ENCODE results near the gene RGP1. TPM values are rescaled to one million over a fixed set of nuclear protein-coding genes. Genes with fewer than 3 reads are reported as not detected.

Gene RGP1
- total RNA-seq, 1 donor from 2014 or later: 27.2 TPM

Small RNA genes lying within 50 kb of the gene (microRNA-seq; reads per million reads assigned to microRNA genes)
- gene MIR6852 (3.3 reads per million, percentile 9 among the genes with 10 or more reads in this experiment), gene MIR6853 (not detected)

Other genes starting within 250 kb of the RGP1 start
- 30.9 and 33.7 TPM in 2 replicates for gene TESK1, start 144.0 kb upstream of the RGP1 start, total RNA-seq
- 1.8 and 2.4 TPM in 2 replicates for gene CD72, start 130.9 kb upstream of the RGP1 start, total RNA-seq
- not detected in 2 replicates for gene SIT1, start 98.4 kb upstream of the RGP1 start, total RNA-seq
- gene RMRP, start 91.3 kb upstream of the RGP1 start, total RNA-seq: 13,402 and 14,410 TPM in 2 replicates
- gene CCDC107, start 91.0 kb upstream of the RGP1 start, total RNA-seq: 15.5 and 18.8 TPM in 2 replicates
- gene ARHGEF39, start 84.1 kb upstream of the RGP1 start, total RNA-seq: 0.53 and 1.0 TPM in 2 replicates
- not detected in 2 replicates for gene CA9, start 75.4 kb upstream of the RGP1 start, total RNA-seq
- gene TPM2, start 59.4 kb upstream of the RGP1 start, total RNA-seq: 1,947 and 2,001 TPM in 2 replicates
- gene TLN1, start 17.1 kb upstream of the RGP1 start, total RNA-seq: 518 and 525 TPM in 2 replicates
- gene CREB3, start 16.6 kb upstream of the RGP1 start, total RNA-seq: 80.3 and 84.1 TPM in 2 replicates
- 38.3 and 42.5 TPM in 2 replicates for gene GBA2, start 59 bp upstream of the RGP1 start, total RNA-seq
- gene MSMP, start 5.0 kb downstream of the RGP1 start, total RNA-seq: not detected in 2 replicates
- gene NPR2, start 42.3 kb downstream of the RGP1 start, total RNA-seq: 24.6 and 26.1 TPM in 2 replicates
- 0.46 and 0.52 TPM in 2 replicates for gene SPAG8, start 63.0 kb downstream of the RGP1 start, total RNA-seq
- 22.8 and 23.7 TPM in 2 replicates for gene HINT2, start 65.8 kb downstream of the RGP1 start, total RNA-seq
- not detected in 2 replicates for gene FAM221B, start 79.4 kb downstream of the RGP1 start, total RNA-seq
- 8.6 and 8.9 TPM in 2 replicates for gene TMEM8B, start 79.9 kb downstream of the RGP1 start, total RNA-seq
- not detected in 2 replicates for gene OR13J1, start 121.1 kb downstream of the RGP1 start, total RNA-seq
- 0.39 and 0.62 TPM in 2 replicates for gene HRCT1, start 156.9 kb downstream of the RGP1 start, total RNA-seq
- 0.17 and 0.18 TPM in 2 replicates for gene SPAAR, start 160.2 kb downstream of the RGP1 start, total RNA-seq
- gene OR2S2, start 208.9 kb downstream of the RGP1 start, total RNA-seq: not detected in 2 replicates

All from astrocyte (in vitro differentiated cells and primary cell).